GM12878 (cell line): ENCODE results near the gene MAGEB1. TPM values are rescaled to one million over a fixed set of nuclear protein-coding genes. Genes with fewer than 3 reads are reported as not detected.

Experiments used
- ATAC-seq: fragments of 200-7000 bp; cut with Tn5 transposase; 3 replicates; pipeline ENCODE4 v1.9.1; 2020; ENCODE audit warnings: mild to moderate bottlenecking, moderate library complexity
- BruUV-seq: library from RNA; stranded (reverse); fragments of 400-500 nt; replicated peaks from 2 replicates; lab custom pipeline; 2021; lab: Mats Ljungman, UMichigan
- CTCF ChIA-PET: fragments of 300-600 bp; sonication (Branson Sonifier 250); formaldehyde crosslinking; extraction: SDS; loops from one replicate; lab custom pipeline; 2021; ENCODE audit warnings: inconsistent platforms; lab: Yijun Ruan, JAX
- POLR2A ChIA-PET: fragments of 350-600 bp; formaldehyde crosslinking; extraction: SDS; loops from one replicate; lab custom pipeline; 2021; ENCODE audit warnings: inconsistent platforms; lab: Charles Lee
- RAD21 ChIA-PET: fragments of 300-600 bp; sonication (Branson Sonifier 250); formaldehyde crosslinking; loops from one replicate; lab custom pipeline; 2023; ENCODE audit warnings: antibody characterized with exemption; ENCODE audit not compliant: unreplicated experiment; lab: Charles Lee
- SMC1A ChIA-PET: fragments of 300-600 bp; sonication (Branson Sonifier 250); formaldehyde crosslinking; loops from one replicate; lab custom pipeline; 2023; ENCODE audit not compliant: unreplicated experiment, uncharacterized antibody; lab: Charles Lee
- DNase-seq: peaks from one replicate; pipeline ENCODE4 v3.0.0-alpha.2; 2011; ENCODE audit warnings: low read depth, low spot score
- FAIRE-seq: peaks from 3 replicates; lab custom pipeline; 2011; peaks lifted over from hg19 to GRCh38; lab: Jason Lieb, UNC
- H2AFZ ChIP-seq: 2 replicates; pipeline ENCODE4 v1.6.0; 2011; ENCODE audit warnings: low read depth, low read length, control low read depth; ENCODE audit not compliant: control insufficient read depth
- H3K27ac ChIP-seq: 2 replicates; pipeline ENCODE4 v1.5.1; 2011; ENCODE audit warnings: control low read depth; ENCODE audit not compliant: control insufficient read depth, insufficient read depth
- H3K27me3 ChIP-seq, 2 experiments: replicated peaks in 1 of 2; 2 replicates each; pipeline versions ENCODE4 v1.6.0 to v1.6.1; 2011; ENCODE audit warnings: low read length in 1 of 2; ENCODE audit not compliant: control insufficient read depth in 2 of 2, insufficient read depth in 2 of 2
- H3K36me3 ChIP-seq, 2 experiments: 2 replicates each; pipeline ENCODE4 v1.5.1; 2011; ENCODE audit warnings: low read length in 1 of 2; ENCODE audit not compliant: control insufficient read depth in 2 of 2, insufficient read depth in 2 of 2
- H3K4me1 ChIP-seq: 2 replicates; pipeline ENCODE4 v1.6.1; 2011; ENCODE audit warnings: mild to moderate bottlenecking, low read length, moderate library complexity, mixed read lengths; ENCODE audit not compliant: control insufficient read depth, insufficient read depth
- H3K4me2 ChIP-seq: 2 replicates; pipeline ENCODE4 v1.6.0; 2011; ENCODE audit warnings: control low read depth; ENCODE audit not compliant: control insufficient read depth, insufficient read depth
- H3K4me3 ChIP-seq: fragments of 200-600 bp; sonication (generic); 2 replicates; pipeline ENCODE4 v1.5.1; 2016
- H3K79me2 ChIP-seq: 2 replicates; pipeline ENCODE4 v1.6.0; 2011; ENCODE audit warnings: low read length; ENCODE audit not compliant: control insufficient read depth, insufficient read depth
- H3K9ac ChIP-seq: 2 replicates; pipeline ENCODE4 v1.8.0; 2011; ENCODE audit warnings: low read length, control low read depth, mixed read lengths; ENCODE audit not compliant: control insufficient read depth, insufficient read depth
- H3K9me3 ChIP-seq: replicated peaks from 3 replicates; pipeline ENCODE4 v1.5.1; 2011; ENCODE audit warnings: mild to moderate bottlenecking, low read length; ENCODE audit not compliant: control insufficient read depth, insufficient read depth
- H4K20me1 ChIP-seq: 2 replicates; pipeline ENCODE4 v1.6.0; 2011; ENCODE audit not compliant: control insufficient read depth, insufficient read depth
- CBX3 ChIP-seq: fragments of 200-600 bp; sonication (generic); IDR thresholded peaks from 2 replicates; pipeline ENCODE4 v1.6.1; 2016; ENCODE audit warnings: low read depth, borderline replicate concordance
- CHD1 ChIP-seq: IDR thresholded peaks from 2 replicates; pipeline ENCODE4 v1.6.1; 2012; ENCODE audit warnings: low read depth, low read length, improper control_type of control experiment
- EGR1 ChIP-seq, 2 experiments: IDR thresholded peaks; 1 replicate in 1 of 2; 2 replicates in 1 of 2; pipeline ENCODE4 v1.6.1; 2011 to 2012; ENCODE audit warnings: low read depth in 2 of 2, low read length in 2 of 2, borderline replicate concordance in 1 of 2, mild to moderate bottlenecking in 1 of 2, moderate library complexity in 1 of 2
- IRF4 ChIP-seq: IDR thresholded peaks from 2 replicates; pipeline ENCODE4 v1.6.1; 2011; ENCODE audit warnings: low read depth, low read length
- LARP7 ChIP-seq: fragments of 450-650 bp; IDR thresholded peaks from 2 replicates; pipeline ENCODE4 v1.6.1; 2017; ENCODE audit warnings: mild to moderate bottlenecking
- NFYB ChIP-seq: IDR thresholded peaks from 2 replicates; pipeline ENCODE4 v1.6.1; 2011; ENCODE audit warnings: low read depth, mild to moderate bottlenecking, low read length, improper control_type of control experiment, moderate library complexity; ENCODE audit not compliant: insufficient read depth
- RFX5 ChIP-seq: IDR thresholded peaks from 2 replicates; pipeline ENCODE4 v1.6.1; 2011; ENCODE audit warnings: low read depth, low read length, improper control_type of control experiment
- TARDBP ChIP-seq: IDR thresholded peaks from 2 replicates; pipeline ENCODE4 v1.6.1; 2016; ENCODE audit warnings: borderline replicate concordance
- YY1 ChIP-seq: IDR thresholded peaks from 2 replicates; pipeline ENCODE4 v1.6.1; 2011; ENCODE audit warnings: low read depth, mild to moderate bottlenecking, low read length
- ZBED1 ChIP-seq: IDR thresholded peaks from 2 replicates; pipeline ENCODE4 v1.6.1; 2016; ENCODE audit warnings: borderline replicate concordance
- ZNF24 ChIP-seq: fragments of 450-650 bp; IDR thresholded peaks from 2 replicates; pipeline ENCODE4 v1.6.1; 2017; ENCODE audit warnings: antibody characterized with exemption, mild to moderate bottlenecking
- WGBS: methylation state at CpG from one replicate; pipeline ENCODE4 v1.1.6; 2016; ENCODE audit warnings: low lambda C conversion rate; ENCODE audit not compliant: insufficient replicate concordance, insufficient coverage; ENCODE audit errors: missing lambda C conversion rate; 5-methylcytosine and 5-hydroxymethylcytosine counted together
- in situ Hi-C: fragments of 300-500 bp; cut with MboI; formaldehyde crosslinking; loops from 9 replicates; pipeline ENCODE4 v1.14.3; 2018; ENCODE audit warnings: mixed read lengths
- intact Hi-C: fragments of 100-400 bp; cut with micrococcal nuclease; formaldehyde crosslinking; loops from one replicate; pipeline ENCODE4 v1.14.2; 2022; ENCODE audit not compliant: unreplicated experiment
- polyA plus RNA-seq, 11 experiments: library from polyadenylated mRNA; depleted of rRNA in 4 of 11; unstranded in 6 of 11; stranded (reverse) in 5 of 11; fragments of >200 nt; fragmentation: Nextera tagmentation in 4 of 11; fragmentation: Illumina TruSeq in 1 of 11; extraction: Ambion mirVana in 4 of 11; extraction: Trizol in 1 of 11; gene quantifications; 1 replicate in 1 of 11; 2 replicates in 10 of 11; pipeline versions ENCODE4 v1.2.1 to v1.2.3, GENCODE V29; 2011 to 2016; ENCODE audit warnings: inconsistent platforms in 2 of 11, missing spikeins in 2 of 11, low read depth in 1 of 11
- total RNA-seq, 4 experiments: library from RNA; depleted of rRNA in 3 of 4; stranded (reverse); fragments of >200 nt in 3 of 4; fragmentation: Illumina TruSeq in 1 of 4; extraction: Trizol in 1 of 4; gene quantifications; 2 replicates each; pipeline versions ENCODE4 v1.2.1 to v1.2.3, GENCODE V29; 2013 to 2021
- TF ChIP-seq, protein P1 (sequence below): IDR thresholded peaks from 2 replicates; pipeline ENCODE4 v1.6.1; 2012; ENCODE audit warnings: low read length, inconsistent platforms
- TF ChIP-seq, protein P2 (sequence below): fragments of 450-650 bp; IDR thresholded peaks from 2 replicates; pipeline ENCODE4 v1.6.1; 2014; ENCODE audit warnings: mild to moderate bottlenecking
- TF ChIP-seq, protein P3 (sequence below): IDR thresholded peaks from 2 replicates; pipeline ENCODE4 v1.6.1; 2011; ENCODE audit warnings: borderline replicate concordance, low read depth, mild to moderate bottlenecking, moderate library complexity, low read length; ENCODE audit not compliant: insufficient read depth, poor library complexity, severe bottlenecking
- TF ChIP-seq, protein P4 (sequence below): IDR thresholded peaks from 2 replicates; pipeline ENCODE4 v1.6.1; 2012; ENCODE audit warnings: low read depth, low read length, improper control_type of control experiment

The MAGEB1 gene
- total and polyA plus RNA-seq, 10 of the 15 experiments (the other 5 are each of a cell fraction or from before 2014, with no cell fraction given): 0.04 to 0.06 TPM; not detected in 8

DNA sequence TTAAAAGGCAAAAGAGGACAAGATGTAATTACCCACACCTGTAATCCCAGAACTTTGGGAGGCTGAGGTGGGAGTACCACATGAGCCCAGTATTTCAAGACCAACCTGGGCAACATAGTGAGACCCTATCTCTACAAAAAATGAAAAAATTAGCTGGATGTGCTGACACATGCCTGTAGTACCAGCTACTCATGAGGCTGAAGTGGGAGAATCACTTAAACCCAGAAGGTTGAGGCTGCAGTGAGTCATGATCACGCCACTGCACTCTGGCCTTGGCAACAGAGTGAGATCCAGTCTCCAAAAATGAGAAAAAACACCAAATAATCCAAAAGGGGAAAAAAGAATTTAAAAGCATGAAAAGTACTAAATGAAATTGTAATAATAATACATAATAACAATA lies 31.4 kb downstream of the MAGEB1 start:
- RAD21 ChIA-PET: no interaction called here
- ATAC-seq (no peak), DNase-seq (no peak), FAIRE-seq (no peak)
- H3K9ac ChIP-seq: no peak overlapping the region
- in situ Hi-C loops (loop anchor here (10.0 kb wide), 1 partner anchor 226 kb away; no protein-coding TSS in a partner anchor), intact Hi-C loops (loop anchor here (10.0 kb wide), 1 partner anchor 134 kb away; no protein-coding TSS in a partner anchor)
- H4K20me1 ChIP-seq: no peaks in the 10 kb centered on the region
- no TSS peak for BruUV-seq
- SMC1A ChIA-PET: no interaction called here
- no peaks in the 10 kb centered on the region for H3K36me3 ChIP-seq
- H3K4me1 ChIP-seq: no peaks in the 10 kb centered on the region
- no peaks in the 10 kb centered on the region for H3K27me3 ChIP-seq
- no peak overlapping the region for H3K27ac ChIP-seq
- CTCF ChIA-PET: interaction anchor here (0.6 kb wide), 1 partner anchor 23 kb away, joined by 3 read pairs; no protein-coding TSS in a partner anchor
- WGBS: 0% methylated on average over 1 of the region's 1 CpG
- no peak overlapping the region for H3K4me3 ChIP-seq
- POLR2A ChIA-PET: no interaction called here
- H3K4me2 ChIP-seq: no peak overlapping the region
- no peak overlapping the region for H2AFZ ChIP-seq
- H3K79me2 ChIP-seq: no peaks in the 10 kb centered on the region
- no peaks in the 10 kb centered on the region for H3K9me3 ChIP-seq
- TF ChIP-seq TARDBP (no peak), ZNF24 (no peak), LARP7 (no peak), YY1 (no peak), RFX5 (no peak), CHD1 (no peak), NFYB (no peak), ZBED1 (no peak), IRF4 (no peak), EGR1 (IDR thresholded peaks at IDR 0.05; ENCODE audit: borderline replicate concordance in 1 of 2, low read depth in 2 of 2, low read length in 2 of 2) (no peak), CBX3 (no peak)
- TF ChIP-seq, protein P1, sequence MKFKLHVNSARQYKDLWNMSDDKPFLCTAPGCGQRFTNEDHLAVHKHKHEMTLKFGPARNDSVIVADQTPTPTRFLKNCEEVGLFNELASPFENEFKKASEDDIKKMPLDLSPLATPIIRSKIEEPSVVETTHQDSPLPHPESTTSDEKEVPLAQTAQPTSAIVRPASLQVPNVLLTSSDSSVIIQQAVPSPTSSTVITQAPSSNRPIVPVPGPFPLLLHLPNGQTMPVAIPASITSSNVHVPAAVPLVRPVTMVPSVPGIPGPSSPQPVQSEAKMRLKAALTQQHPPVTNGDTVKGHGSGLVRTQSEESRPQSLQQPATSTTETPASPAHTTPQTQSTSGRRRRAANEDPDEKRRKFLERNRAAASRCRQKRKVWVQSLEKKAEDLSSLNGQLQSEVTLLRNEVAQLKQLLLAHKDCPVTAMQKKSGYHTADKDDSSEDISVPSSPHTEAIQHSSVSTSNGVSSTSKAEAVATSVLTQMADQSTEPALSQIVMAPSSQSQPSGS: no peak
- TF ChIP-seq, protein P2, sequence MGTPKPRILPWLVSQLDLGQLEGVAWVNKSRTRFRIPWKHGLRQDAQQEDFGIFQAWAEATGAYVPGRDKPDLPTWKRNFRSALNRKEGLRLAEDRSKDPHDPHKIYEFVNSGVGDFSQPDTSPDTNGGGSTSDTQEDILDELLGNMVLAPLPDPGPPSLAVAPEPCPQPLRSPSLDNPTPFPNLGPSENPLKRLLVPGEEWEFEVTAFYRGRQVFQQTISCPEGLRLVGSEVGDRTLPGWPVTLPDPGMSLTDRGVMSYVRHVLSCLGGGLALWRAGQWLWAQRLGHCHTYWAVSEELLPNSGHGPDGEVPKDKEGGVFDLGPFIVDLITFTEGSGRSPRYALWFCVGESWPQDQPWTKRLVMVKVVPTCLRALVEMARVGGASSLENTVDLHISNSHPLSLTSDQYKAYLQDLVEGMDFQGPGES: no peak
- TF ChIP-seq, protein P3, sequence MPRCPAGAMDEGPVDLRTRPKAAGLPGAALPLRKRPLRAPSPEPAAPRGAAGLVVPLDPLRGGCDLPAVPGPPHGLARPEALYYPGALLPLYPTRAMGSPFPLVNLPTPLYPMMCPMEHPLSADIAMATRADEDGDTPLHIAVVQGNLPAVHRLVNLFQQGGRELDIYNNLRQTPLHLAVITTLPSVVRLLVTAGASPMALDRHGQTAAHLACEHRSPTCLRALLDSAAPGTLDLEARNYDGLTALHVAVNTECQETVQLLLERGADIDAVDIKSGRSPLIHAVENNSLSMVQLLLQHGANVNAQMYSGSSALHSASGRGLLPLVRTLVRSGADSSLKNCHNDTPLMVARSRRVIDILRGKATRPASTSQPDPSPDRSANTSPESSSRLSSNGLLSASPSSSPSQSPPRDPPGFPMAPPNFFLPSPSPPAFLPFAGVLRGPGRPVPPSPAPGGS: no peak
- TF ChIP-seq, protein P4, sequence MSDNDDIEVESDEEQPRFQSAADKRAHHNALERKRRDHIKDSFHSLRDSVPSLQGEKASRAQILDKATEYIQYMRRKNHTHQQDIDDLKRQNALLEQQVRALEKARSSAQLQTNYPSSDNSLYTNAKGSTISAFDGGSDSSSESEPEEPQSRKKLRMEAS: no peak
